ENCODE results near the gene BTBD7.

BTBD7 gene

GRCh38 chr14:93206793-93207467 is 125.9 kb downstream of the BTBD7 start, which contains the start of the genes GON7 and UBR7:
Gene GON7, minus strand, starts transcription at chr14:93207065. Its CDS starts 28 bp downstream, at chr14:93207037.
Gene UBR7, plus strand, starts transcription at chr14:93207256. Its CDS starts 36 bp downstream, at chr14:93207292.
- peak; percentile 97 for FAIRE-seq

GRCh38 chr14:93201155-93201704 is 131.6 kb downstream of the BTBD7 start:
- no peak for FAIRE-seq

More at GRCh38 chr14:93206793-93207467, 125.9 kb downstream of the BTBD7 start, which contains the start of the genes GON7 and UBR7:
- peak; percentile 86 for DNase-seq (ENCODE audit: extremely low spot score, insufficient read length, low read depth)

GRCh38 chr14:93200553-93200952 is 132.3 kb downstream of the BTBD7 start:
- DNase-seq (ENCODE audit: extremely low spot score, insufficient read length, low read depth): no peak

More at GRCh38 chr14:93201155-93201704, 131.6 kb downstream of the BTBD7 start:
- DNase-seq (ENCODE audit: extremely low spot score, insufficient read length, low read depth): no peak

GRCh38 chr14:93199031-93199430 is 133.8 kb downstream of the BTBD7 start:
- FAIRE-seq (no peak), DNase-seq (ENCODE audit: extremely low spot score, insufficient read length, low read depth) (no peak)

More at GRCh38 chr14:93200553-93200952, 132.3 kb downstream of the BTBD7 start:
- no peak for FAIRE-seq

- DNase-seq (ENCODE audit: extremely low spot score, insufficient read length, low read depth) (no peak), FAIRE-seq (no peak)
These were observed 137.4 kb downstream of the BTBD7 start for GRCh38 chr14:93195316-93195999.

Measured in GM18507 (cell line).